Superior temporal gyrus (tissue), 1 donor: Measurements from ENCODE around the gene PRORP.
"Not testable (repeated sequence)": the region's sequence is repeated elsewhere in the genome, so short reads cannot be mapped to it uniquely, and the experiment has no call there.

Experiments used
- DNase-seq: peaks from one replicate; pipeline ENCODE4 v3.0.0-alpha.2; 2016; ENCODE audit errors: extremely low spot score

The PRORP gene

GRCh38 chr14:35121887-35122695 is at the start of gene PRORP, which contains the start of gene PPP2R3C:
PRORP (plus strand) TSS chr14:35122552; CDS start chr14:35123246, 694 bp downstream.
PPP2R3C (minus strand) TSS chr14:35121990; CDS start chr14:35121959, 31 bp downstream.
- peak; percentile 97 for DNase-seq

DNA sequence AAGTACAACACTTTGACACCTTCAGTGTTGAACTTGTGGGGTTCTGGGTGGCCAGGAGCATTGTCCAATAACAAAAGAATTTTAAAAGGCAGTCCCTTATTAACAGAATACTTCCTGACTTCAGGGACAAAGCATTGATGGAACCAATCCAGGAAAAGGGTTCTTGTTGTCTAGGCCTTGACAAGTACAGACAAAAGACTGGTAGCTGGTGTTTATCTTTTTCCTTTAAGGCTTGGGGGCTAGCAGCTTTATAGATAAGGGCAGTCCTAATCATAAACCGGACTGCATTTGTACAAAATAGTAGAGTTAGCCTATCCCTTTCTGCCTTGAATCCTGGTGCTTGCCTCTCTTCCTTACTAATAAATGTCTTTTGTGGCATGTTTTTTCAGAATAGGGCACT is 48.9 kb upstream of the PRORP start:
- DNase-seq: no peak

DNA sequence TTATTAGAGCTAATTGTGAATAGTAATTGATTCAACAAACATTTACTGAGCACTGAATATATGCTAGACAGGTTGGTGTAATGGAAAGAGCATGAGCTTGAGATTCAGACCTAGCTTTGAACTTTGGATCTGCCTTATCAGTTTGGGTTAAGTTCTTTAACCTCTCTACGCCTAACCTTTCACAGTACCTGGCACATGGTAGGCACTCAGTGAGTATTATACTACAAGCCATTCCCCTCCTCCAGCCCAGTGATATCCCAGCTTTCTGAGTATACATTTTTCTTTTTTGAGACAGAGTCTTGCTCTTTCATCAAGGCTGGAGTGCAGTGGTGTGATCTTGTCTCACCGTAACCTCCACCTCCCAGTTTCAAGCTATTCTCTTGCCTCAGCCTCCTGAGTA is 44.3 kb upstream of the PRORP start:
- no peak for DNase-seq

GRCh38 chr14:35079742-35080141 is 42.6 kb upstream of the PRORP start:
- DNase-seq: no peak

DNA sequence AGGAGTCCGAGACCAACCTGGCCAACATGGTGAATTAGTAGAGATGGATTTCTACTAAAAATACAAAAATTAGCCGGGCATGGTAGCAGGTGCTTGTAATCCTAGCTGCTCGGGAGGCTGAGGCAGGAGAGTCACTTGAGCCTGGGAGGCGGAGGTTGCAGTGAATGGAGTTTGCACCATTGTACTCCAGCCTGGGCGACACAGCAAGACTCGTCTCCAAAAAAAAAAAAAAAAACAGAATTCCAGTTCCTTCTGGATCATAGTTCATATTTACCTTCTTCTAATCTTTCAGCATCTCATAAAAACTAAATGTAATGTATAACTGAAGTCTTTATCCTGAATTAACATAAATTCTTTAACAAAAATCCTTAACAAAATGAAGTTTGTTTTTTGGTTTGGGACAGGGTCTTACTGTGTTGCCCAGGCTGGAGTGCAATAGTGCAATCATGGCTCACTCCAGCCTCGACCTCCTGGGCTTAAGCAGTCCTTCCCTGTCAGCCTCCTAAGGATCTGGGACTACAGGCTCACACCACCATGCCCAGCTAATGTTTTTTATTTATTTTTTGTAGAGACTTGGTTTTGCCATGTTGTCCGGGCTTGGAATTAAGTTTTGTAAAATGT is 38.7 kb upstream of the PRORP start:
- DNase-seq: no peak

GRCh38 chr14:35085441-35085840 is 36.9 kb upstream of the PRORP start:
- DNase-seq: no peak

DNA sequence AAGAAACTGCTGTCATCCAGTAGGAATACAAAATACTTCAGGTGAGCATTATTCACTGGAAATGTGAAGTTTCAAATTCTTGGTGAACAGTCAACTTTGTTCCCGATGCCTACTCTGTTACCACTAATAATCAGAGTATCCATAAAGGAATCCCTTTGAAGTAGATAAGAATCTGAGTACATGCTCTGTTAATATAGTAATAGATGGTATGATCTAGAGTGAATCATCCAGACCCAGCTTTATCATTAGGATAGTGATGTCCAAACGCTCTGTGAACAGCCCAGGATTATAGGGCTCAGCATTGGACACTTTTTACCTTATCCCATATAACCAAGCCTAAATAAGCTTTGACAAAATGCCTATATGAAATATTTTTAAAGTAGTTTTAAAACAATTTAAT is 33.8 kb upstream of the PRORP start:
- no peak for DNase-seq

- not testable (repeated sequence) for DNase-seq
These were observed 27.7 kb upstream of the PRORP start for GRCh38 chr14:35094645-35095044.

- no peak for DNase-seq
These were observed 14.5 kb upstream of the PRORP start for GRCh38 chr14:35107866-35108265.

DNA sequence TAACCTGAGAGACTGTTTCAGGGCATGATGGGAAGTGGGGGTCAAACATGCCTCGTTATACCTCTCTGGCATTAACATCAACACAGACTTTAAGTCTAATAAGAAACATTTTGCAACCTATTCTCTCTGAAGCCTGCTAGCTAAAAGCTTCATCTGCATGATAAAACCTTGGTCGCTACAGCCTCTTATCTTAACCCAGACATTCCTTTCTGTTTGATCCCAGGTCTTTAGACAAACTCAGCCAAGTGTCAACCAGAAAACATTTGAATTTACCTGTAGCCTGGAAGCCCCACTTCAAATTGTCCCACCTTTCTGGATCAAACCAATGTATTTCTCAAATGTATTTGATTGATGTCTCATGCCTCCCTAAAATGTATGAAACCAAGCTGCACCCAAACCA is 9.7 kb upstream of the PRORP start:
- DNase-seq: no peak

DNA sequence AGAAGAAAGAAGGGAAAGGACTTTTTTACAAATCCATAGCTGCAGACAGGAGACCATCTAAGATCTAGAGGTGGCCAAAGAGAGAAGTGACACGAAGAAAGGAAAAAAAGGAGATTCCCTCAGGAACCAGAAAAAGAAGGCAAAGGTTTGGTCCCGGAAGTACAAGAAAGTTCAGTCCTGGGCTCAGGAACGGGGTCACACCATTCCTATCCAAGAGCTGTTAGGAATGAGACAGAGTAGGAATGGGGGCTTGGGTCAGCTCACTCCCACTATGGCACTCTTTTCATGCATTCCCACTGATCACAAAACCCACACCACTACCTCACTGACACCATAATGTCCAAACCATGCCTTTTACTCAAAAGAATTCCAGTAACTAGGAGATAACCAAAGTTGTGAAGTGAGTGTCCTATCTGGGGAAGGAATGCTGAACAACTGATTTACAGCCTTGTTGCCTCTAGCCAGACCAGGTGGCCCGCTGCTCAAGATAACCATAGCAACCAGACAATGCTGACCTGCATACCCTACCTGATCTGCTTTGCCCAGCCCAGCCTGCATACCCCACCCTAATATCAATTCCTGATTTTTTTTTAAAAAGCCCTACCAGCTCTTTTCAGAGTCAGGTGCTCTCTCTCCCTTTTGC is 8.9 kb upstream of the PRORP start:
- no peak for DNase-seq

GRCh38 chr14:35114036-35114435 is 8.3 kb upstream of the PRORP start:
- DNase-seq: no peak

GRCh38 chr14:35116242-35116641 is 6.1 kb upstream of the PRORP start:
- DNase-seq: no peak

GRCh38 chr14:35117112-35117511 is 5.2 kb upstream of the PRORP start:
- no peak for DNase-seq

GRCh38 chr14:35121026-35121886 is 1.1 kb upstream of the PRORP start:
- no peak for DNase-seq

- DNase-seq: no peak
These were observed 490 bp downstream of the PRORP start for GRCh38 chr14:35122696-35123387.

DNA sequence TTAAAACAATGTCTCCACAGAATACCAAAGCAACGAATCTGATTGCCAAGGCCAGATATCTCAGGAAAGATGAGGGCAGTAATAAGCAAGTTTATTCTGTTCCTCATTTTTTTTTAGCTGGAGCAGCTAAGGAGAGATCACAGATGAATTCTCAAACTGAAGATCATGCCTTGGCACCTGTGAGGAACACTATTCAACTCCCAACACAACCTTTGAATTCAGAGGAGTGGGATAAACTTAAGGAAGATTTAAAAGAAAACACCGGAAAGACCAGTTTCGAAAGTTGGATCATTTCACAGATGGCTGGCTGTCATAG is 994 bp downstream of the PRORP start:
- DNase-seq: no peak

- DNase-seq: no peak
These were observed 1.8 kb downstream of the PRORP start for GRCh38 chr14:35124127-35124526.

DNA sequence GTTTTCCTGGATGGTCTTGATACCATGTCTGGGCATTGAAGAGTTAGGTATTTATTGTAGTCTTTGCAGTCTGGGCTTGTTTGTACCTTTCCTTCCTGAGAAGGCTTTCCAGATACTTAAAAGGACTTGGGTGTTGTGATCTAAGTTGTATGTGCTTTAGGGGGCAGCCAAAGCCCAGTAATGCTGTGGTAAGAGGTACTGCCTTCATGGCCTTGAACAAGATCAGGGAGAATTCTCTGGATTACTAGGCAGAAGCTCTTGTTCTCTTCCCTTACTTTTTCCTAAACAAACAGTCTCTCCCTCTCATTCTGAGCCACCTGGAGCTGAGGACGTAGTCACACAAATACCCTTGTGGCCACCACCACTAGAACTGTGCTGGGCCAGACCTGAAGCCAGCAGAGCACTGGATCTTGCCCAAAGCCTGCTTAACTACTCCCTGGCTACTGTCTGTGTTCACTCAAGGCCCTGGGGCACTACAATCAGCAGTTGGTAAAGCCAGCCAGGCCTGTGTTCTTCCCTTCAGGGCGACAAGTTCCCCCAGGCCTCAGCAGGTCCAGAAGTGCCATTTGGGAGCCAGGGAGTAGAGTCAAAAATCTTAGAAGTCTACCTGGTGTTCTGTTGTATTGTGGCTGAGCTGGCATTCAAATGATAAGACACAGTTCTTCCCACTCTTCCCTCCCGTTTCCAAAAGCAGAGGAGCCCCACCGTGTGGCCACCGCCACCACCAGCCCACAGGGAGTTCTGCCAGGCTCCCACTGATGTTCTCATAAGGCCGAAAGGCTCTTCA is 11.4 kb downstream of the PRORP start:
- DNase-seq: no peak

GRCh38 chr14:35134329-35135123 is 12.2 kb downstream of the PRORP start:
- DNase-seq: no peak
